ENCODE results near the gene TBL1XR1. TPM values are rescaled to one million over a fixed set of nuclear protein-coding genes. Genes with fewer than 3 reads are reported as not detected.

Gene TBL1XR1
- total RNA-seq, 1 experiment from 2014 or later: 192 TPM

- Histone ChIP-seq H3K4me3 (ENCODE audit: low read depth in 2 of 2, low read length in 2 of 2) (no peak overlapping the region), H3K27ac (ENCODE audit: low read length) (peak overlapping the region; percentile 11; the same call in 1 of the 2 replicates), H3K36me3 (ENCODE audit: control insufficient read depth, insufficient read depth, low read length) (no peaks in the 10 kb centered on the region), H3K27me3 (ENCODE audit: control insufficient read depth, insufficient read depth, low read length) (no peaks in the 10 kb centered on the region), H3K9me3 (ENCODE audit: control insufficient read depth, insufficient read depth, low read depth, low read length) (no peaks in the 10 kb centered on the region), H3K4me1 (ENCODE audit: control insufficient read depth, insufficient read depth, low read length) (peaks cover 21% of the 10 kb centered on the region)
- ChIA-PET POLR2A (no interaction called here), CTCF (interaction anchor here (0.6 kb wide), 1 partner anchor 113 kb away, joined by 8 read pairs; no protein-coding TSS in a partner anchor)
- BruUV-seq (replicated peaks): no TSS peak
- DNase-seq (ENCODE audit: low read depth, low spot score) (no peak), ATAC-seq (no peak)
- in situ Hi-C loops (cut with HindIII; ENCODE audit: low pct_unique_long_range_greater_than_20kb, low sequenced_read_pairs): no loop called here
- TF ChIP-seq POLR2AphosphoS5 (IDR thresholded peaks at IDR 0.05; ENCODE audit: low read depth, low read length): no peak
- TF ChIP-seq CTCF (IDR thresholded peaks at IDR 0.05): no peak
- no peak for TF ChIP-seq SIN3A (IDR thresholded peaks at IDR 0.05; ENCODE audit: borderline replicate concordance, insufficient read depth, low read depth, low read length)
- no peak for TF ChIP-seq TCF7L2 (IDR thresholded peaks at IDR 0.05; ENCODE audit: low read depth, low read length)
- TF ChIP-seq, protein P1, sequence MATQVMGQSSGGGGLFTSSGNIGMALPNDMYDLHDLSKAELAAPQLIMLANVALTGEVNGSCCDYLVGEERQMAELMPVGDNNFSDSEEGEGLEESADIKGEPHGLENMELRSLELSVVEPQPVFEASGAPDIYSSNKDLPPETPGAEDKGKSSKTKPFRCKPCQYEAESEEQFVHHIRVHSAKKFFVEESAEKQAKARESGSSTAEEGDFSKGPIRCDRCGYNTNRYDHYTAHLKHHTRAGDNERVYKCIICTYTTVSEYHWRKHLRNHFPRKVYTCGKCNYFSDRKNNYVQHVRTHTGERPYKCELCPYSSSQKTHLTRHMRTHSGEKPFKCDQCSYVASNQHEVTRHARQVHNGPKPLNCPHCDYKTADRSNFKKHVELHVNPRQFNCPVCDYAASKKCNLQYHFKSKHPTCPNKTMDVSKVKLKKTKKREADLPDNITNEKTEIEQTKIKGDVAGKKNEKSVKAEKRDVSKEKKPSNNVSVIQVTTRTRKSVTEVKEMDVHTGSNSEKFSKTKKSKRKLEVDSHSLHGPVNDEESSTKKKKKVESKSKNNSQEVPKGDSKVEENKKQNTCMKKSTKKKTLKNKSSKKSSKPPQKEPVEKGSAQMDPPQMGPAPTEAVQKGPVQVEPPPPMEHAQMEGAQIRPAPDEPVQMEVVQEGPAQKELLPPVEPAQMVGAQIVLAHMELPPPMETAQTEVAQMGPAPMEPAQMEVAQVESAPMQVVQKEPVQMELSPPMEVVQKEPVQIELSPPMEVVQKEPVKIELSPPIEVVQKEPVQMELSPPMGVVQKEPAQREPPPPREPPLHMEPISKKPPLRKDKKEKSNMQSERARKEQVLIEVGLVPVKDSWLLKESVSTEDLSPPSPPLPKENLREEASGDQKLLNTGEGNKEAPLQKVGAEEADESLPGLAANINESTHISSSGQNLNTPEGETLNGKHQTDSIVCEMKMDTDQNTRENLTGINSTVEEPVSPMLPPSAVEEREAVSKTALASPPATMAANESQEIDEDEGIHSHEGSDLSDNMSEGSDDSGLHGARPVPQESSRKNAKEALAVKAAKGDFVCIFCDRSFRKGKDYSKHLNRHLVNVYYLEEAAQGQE (IDR thresholded peaks at IDR 0.05; ENCODE audit: insufficient read depth in 1 of 2, low read depth in 2 of 2, low read length in 1 of 2): no peak
- intact Hi-C loops (cut with micrococcal nuclease; ENCODE audit: unreplicated experiment): no loop called here
These were observed 15.9 kb downstream of the TBL1XR1 start for GRCh38 chr3:177181418-177181817.

DNA sequence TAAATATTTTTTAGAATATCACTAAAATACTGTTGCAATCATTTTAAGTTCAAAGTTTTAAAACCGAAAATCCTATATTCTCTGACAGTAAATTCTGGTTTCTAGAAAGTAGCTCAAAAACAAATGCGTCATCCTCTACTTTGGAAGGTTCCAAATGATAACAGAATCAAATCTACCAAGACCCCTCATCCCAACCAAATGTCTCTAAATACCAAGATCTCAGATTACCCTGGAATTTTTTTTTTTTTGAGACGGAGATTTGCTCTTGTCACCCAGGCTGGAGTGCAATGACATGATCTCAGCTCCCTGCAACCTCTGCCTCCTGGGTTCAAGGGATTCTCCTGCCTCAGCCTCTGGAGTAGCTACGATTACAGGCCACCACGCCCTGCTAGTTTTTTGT, 16.8 kb downstream of the TBL1XR1 start:
- POLR2A ChIA-PET: interaction anchor here (0.6 kb wide), 1 partner anchor 14 kb away, joined by 3 read pairs; no protein-coding TSS in a partner anchor
- Histone ChIP-seq H3K27me3 (ENCODE audit: control insufficient read depth, insufficient read depth, low read length) (no peaks in the 10 kb centered on the region), H3K9me3 (ENCODE audit: control insufficient read depth, insufficient read depth, low read depth, low read length) (no peaks in the 10 kb centered on the region), H3K27ac (ENCODE audit: low read length) (no peak overlapping the region), H3K4me3 (ENCODE audit: low read depth in 2 of 2, low read length in 2 of 2) (no peak overlapping the region), H3K36me3 (ENCODE audit: control insufficient read depth, insufficient read depth, low read length) (no peaks in the 10 kb centered on the region), H3K4me1 (ENCODE audit: control insufficient read depth, insufficient read depth, low read length) (peaks cover 17% of the 10 kb centered on the region)
- no peak for TF ChIP-seq CTCF (IDR thresholded peaks at IDR 0.05)
- TF ChIP-seq POLR2AphosphoS5 (IDR thresholded peaks at IDR 0.05; ENCODE audit: low read depth, low read length): no peak
- TF ChIP-seq TCF7L2 (IDR thresholded peaks at IDR 0.05; ENCODE audit: low read depth, low read length): no peak
- TF ChIP-seq, protein P1 (IDR thresholded peaks at IDR 0.05; ENCODE audit: insufficient read depth in 1 of 2, low read depth in 2 of 2, low read length in 1 of 2): no peak
- no peak for TF ChIP-seq SIN3A (IDR thresholded peaks at IDR 0.05; ENCODE audit: borderline replicate concordance, insufficient read depth, low read depth, low read length)
- no peak for ATAC-seq
- DNase-seq (ENCODE audit: low read depth, low spot score): no peak
- intact Hi-C loops (cut with micrococcal nuclease; ENCODE audit: unreplicated experiment) (no loop called here), in situ Hi-C loops (cut with HindIII; ENCODE audit: low pct_unique_long_range_greater_than_20kb, low sequenced_read_pairs) (no loop called here)
- no TSS peak for BruUV-seq (replicated peaks)
- CTCF ChIA-PET: no interaction called here

Measured in Panc1 (cell line).